Measurements from ENCODE around the gene AUTS2. TPM values are rescaled to one million over a fixed set of nuclear protein-coding genes. Genes with fewer than 3 reads are reported as not detected.

AUTS2 gene
- total RNA-seq, 2 donors from 2014 or later, result 2.9 to 7.9 TPM

DNA sequence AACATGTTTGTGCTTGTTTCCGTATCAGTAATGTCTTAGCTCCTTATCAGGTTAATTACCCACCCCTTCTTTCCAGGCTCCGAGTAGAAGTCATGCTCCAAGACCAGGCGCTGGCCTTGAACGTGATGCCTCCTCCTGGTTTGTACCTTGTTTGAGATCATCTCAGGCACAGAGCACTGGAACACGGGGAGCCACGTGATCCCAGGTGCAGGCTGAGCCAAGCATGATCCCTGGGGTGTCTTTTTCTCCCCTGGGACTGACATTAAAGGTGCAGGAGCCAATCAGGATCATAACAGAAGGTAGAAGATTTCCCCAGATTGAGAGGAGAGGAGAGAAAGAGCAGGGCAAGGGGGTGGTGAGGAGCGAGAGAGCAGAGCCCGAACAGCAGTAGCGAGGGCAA, 907.6 kb downstream of the AUTS2 start:
- no peaks in the 10 kb centered on the region for H3K9me3 Mint-ChIP-seq
- H3K4me3 Mint-ChIP-seq, result no peak overlapping the region
- H3K27ac Mint-ChIP-seq, result no peak overlapping the region
- H3K4me1 Mint-ChIP-seq (ENCODE audit: low read depth), result no peaks in the 10 kb centered on the region
- ATAC-seq (replicated peaks in 1 of 2), result no peak
- H3K36me3 Mint-ChIP-seq (ENCODE audit: insufficient read depth in 2 of 2), result no peaks in the 10 kb centered on the region
- H3K27me3 Mint-ChIP-seq (ENCODE audit: low read depth), result no peaks in the 10 kb centered on the region
- no peak for DNase-seq

DNA sequence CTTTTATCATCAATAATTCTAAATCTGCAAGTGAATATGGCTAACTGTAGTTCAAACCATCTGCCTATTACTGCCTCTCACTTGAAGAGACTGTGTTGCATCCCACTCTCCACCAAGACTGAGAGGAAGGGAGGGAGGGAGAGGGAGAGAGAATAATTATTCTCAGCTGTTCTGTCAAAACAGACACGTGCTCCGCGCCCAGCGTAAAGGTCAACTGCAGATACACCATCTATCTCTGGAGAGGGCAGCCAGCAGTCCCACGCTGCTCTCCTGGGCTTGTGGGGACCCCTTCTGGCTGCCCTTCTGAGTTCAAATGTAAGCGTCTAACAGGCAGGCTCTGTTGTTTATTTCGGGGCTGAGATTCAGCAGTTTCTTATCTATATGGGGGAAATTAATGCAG, 908.2 kb downstream of the AUTS2 start:
- H3K9me3 Mint-ChIP-seq, result no peaks in the 10 kb centered on the region
- peak in 1 of 2 donors; percentile 1 for DNase-seq
- H3K4me3 Mint-ChIP-seq, result no peak overlapping the region
- no peak for ATAC-seq (replicated peaks in 1 of 2)
- no peaks in the 10 kb centered on the region for H3K27me3 Mint-ChIP-seq (ENCODE audit: low read depth)
- H3K36me3 Mint-ChIP-seq (ENCODE audit: insufficient read depth in 2 of 2), result no peaks in the 10 kb centered on the region
- H3K27ac Mint-ChIP-seq, result no peak overlapping the region
- no peaks in the 10 kb centered on the region for H3K4me1 Mint-ChIP-seq (ENCODE audit: low read depth)

DNA sequence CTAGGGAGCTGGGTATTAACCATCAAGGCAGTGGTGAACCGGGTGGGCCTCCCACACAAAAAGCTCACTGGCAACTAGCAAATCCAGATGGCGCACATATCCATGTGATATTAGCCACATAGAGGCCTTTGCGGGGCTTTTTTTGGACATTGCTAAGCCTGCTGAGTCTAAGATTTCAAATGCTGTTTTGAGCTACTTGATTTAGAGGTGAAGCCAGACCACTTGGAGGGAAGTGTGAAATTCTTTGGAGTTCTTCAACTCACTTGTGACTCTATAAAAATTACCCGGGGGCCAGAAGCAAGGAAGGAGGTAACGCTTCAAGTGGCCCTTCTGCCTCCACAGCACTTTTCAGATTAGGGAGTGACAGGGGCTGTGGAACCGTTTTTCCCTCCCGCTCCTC, 913.9 kb downstream of the AUTS2 start:
- ATAC-seq (replicated peaks in 1 of 2) (no peak), DNase-seq (no peak)
- no peak overlapping the region for H3K27ac Mint-ChIP-seq

DNA sequence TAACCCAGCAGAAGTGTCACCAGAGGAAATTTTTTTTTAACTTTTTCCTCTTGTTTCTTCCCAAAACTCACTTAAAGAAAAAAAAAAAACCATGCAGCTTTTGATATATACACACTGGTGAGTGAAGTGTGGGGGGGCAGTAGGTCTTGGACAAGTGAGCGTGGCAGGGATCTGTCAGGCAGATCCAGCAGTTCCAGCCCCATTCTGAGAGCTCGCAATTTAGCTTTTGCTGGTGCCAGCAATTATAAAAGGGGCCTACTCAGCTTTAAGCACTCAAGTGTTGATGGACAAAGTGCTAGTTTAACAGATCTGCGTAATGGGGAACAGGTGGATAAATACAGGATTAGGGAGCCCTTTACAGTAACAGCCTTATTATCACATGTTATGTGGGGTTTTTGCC, 914.5 kb downstream of the AUTS2 start:
- ATAC-seq (replicated peaks in 1 of 2) (no peak), DNase-seq (no peak)
- no peaks in the 10 kb centered on the region for H3K4me1 Mint-ChIP-seq (ENCODE audit: low read depth)
- no peak overlapping the region for H3K27ac Mint-ChIP-seq
- H3K36me3 Mint-ChIP-seq (ENCODE audit: insufficient read depth in 2 of 2), result no peaks in the 10 kb centered on the region
- H3K27me3 Mint-ChIP-seq (ENCODE audit: low read depth), result no peaks in the 10 kb centered on the region
- H3K4me3 Mint-ChIP-seq, result no peak overlapping the region
- no peaks in the 10 kb centered on the region for H3K9me3 Mint-ChIP-seq

More for the DNA sequence above, 913.9 kb downstream of the AUTS2 start:
- no peaks in the 10 kb centered on the region for H3K36me3 Mint-ChIP-seq (ENCODE audit: insufficient read depth in 2 of 2)
- no peak overlapping the region for H3K4me3 Mint-ChIP-seq
- H3K27me3 Mint-ChIP-seq (ENCODE audit: low read depth), result no peaks in the 10 kb centered on the region
- H3K4me1 Mint-ChIP-seq (ENCODE audit: low read depth), result no peaks in the 10 kb centered on the region
- no peaks in the 10 kb centered on the region for H3K9me3 Mint-ChIP-seq

DNA sequence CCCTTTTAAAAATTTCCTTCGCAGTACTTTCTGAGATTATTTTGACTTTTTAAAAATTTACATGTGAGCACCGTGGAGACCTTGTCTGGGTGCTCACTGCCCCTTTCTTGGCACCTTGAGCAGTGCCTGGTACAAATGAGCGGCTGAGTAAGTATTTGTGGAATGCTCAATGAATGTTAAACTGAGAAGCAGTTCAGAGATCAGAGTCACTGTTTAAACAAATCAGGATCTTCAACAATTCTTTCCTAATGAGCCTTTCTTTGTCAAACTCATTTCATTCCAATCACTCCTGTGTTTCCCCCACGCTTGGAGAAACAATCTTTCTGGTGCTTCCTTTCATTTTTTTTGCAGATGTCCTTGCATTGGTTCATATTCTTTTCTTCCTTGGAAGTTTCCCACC, 922.3 kb downstream of the AUTS2 start:
- ATAC-seq (replicated peaks in 1 of 2), result no peak
- Mint-ChIP-seq H3K36me3 (ENCODE audit: insufficient read depth in 2 of 2) (no peaks in the 10 kb centered on the region), H3K9me3 (peaks cover 0 to 1% of the 10 kb centered on the region in 2 donors)

DNA sequence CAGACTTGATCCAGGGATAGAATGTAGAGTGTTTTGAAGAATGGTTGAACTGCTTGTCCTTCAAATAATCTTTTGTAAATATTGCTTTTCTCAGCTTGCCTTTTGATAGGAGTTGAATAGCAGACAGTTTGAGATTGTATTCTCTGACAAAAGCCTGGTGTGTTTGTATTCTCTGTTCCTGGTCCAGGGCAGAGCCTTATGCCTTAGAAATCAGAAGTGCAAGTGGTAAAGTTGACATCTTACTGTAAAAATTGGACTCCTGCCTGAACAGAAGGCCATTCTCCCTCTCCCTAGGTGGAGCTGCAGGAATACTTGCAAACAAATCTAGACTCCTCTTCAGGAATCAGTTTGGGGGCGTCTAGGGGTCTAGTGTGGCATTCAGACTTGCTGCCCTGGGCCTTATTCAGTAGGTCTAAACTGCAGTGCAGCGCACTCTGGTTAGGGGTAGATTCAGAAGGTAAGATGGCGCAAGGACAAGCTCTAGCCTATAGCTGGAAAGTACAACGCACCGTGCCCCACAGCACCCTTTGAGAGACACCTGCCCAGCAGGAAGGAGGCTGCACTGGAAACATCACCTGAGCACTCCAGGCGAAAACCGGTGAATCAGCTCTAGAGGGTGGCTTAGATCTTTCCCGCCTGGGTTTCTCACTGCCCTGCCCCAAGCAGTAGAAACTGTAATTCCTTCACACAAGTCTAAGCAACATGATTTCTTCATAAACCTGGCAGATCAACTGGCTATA, 925.1 kb downstream of the AUTS2 start:
- no peak for ATAC-seq (replicated peaks in 1 of 2)
- Mint-ChIP-seq H3K9me3 (peaks cover 0 to 1% of the 10 kb centered on the region in 2 donors), H3K4me3 (no peak overlapping the region), H3K36me3 (ENCODE audit: insufficient read depth in 2 of 2) (no peaks in the 10 kb centered on the region), H3K27me3 (ENCODE audit: low read depth) (peaks cover 6% of the 10 kb centered on the region), H3K4me1 (ENCODE audit: low read depth) (no peaks in the 10 kb centered on the region), H3K27ac (no peak overlapping the region)
- DNase-seq, result no peak

More for the DNA sequence above, 922.3 kb downstream of the AUTS2 start:
- Mint-ChIP-seq H3K4me1 (ENCODE audit: low read depth) (no peaks in the 10 kb centered on the region), H3K27me3 (ENCODE audit: low read depth) (no peaks in the 10 kb centered on the region), H3K27ac (no peak overlapping the region), H3K4me3 (no peak overlapping the region)
- DNase-seq, result no peak

DNA sequence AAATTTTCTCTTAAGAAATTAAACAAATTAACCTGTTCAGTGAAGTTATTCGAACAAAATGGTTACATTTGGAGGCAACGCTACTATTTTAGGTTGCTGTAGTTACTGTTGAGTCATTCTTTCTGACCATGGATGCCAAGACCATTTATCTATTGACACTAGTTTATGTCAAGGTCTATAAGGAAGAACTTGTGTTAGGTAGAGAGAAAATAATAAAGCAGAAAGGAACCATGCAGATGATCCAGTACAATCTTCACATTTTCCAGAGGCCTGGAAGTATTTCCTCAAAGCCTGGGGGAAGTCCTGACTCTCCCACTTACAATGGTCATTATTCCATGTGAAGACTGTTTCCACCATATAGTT, 925.7 kb downstream of the AUTS2 start:
- ATAC-seq (replicated peaks in 1 of 2) (no peak), DNase-seq (no peak)
- Mint-ChIP-seq H3K27ac (no peak overlapping the region), H3K27me3 (ENCODE audit: low read depth) (peaks cover 6% of the 10 kb centered on the region), H3K4me1 (ENCODE audit: low read depth) (no peaks in the 10 kb centered on the region), H3K9me3 (peaks cover 0 to 1% of the 10 kb centered on the region in 2 donors), H3K36me3 (ENCODE audit: insufficient read depth in 2 of 2) (no peaks in the 10 kb centered on the region), H3K4me3 (no peak overlapping the region)

DNA sequence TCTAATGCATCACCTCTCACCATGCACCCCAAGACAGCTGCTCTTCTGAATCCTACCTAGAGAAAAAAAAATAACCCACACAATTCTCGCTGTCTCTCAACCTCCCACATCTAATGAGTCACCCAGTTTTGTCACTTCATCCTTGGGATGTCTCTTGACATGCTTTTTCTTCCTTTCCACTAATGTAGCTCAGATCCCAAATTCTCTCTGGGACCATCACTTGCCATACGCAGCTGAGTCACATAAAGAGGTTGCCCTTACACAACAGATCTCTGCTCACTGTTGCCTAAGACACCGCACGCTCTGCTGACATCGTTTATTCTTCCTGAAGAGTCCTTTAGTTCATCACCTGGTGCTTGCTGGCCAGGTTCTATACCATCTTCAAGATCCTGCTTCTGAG, 927.7 kb downstream of the AUTS2 start:
- Mint-ChIP-seq H3K4me1 (ENCODE audit: low read depth) (no peaks in the 10 kb centered on the region), H3K4me3 (no peak overlapping the region), H3K27me3 (ENCODE audit: low read depth) (peaks cover 6% of the 10 kb centered on the region), H3K27ac (no peak overlapping the region), H3K36me3 (ENCODE audit: insufficient read depth in 2 of 2) (no peaks in the 10 kb centered on the region), H3K9me3 (peaks cover 1% of the 10 kb centered on the region in 2 donors)
- ATAC-seq (replicated peaks in 1 of 2), result no peak
- no peak for DNase-seq

DNA sequence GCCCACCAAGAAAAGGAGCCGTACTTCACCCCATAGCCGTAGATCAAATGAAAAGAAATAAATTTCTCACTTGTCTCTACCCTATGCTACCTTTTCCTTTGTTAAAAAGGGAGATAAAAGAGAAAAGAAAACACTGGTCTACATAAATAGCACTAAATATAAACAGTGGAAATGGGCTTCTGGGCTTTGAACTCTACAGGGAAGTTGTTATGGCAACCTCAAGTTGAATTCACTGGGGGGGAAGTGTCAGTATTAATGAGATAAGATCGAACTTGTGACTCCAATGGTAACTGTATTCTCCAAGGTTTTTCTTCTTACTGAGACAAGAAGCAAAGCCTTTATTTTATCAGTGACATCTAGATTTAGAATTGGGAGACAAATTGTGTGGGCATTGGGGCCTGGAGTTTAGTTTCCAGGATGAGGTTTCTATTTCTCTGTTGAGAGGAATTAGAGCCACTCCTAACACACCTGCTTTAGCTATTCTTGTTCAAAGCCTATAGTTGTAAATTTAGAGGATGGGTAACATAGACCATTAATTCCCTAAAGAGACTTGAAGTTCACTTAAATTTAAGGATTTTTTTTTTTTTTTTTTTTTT, 929.3 kb downstream of the AUTS2 start:
- Mint-ChIP-seq H3K4me1 (ENCODE audit: low read depth) (no peaks in the 10 kb centered on the region), H3K9me3 (peaks cover 1% of the 10 kb centered on the region in 2 donors), H3K27me3 (ENCODE audit: low read depth) (peaks cover 6% of the 10 kb centered on the region), H3K4me3 (no peak overlapping the region), H3K27ac (no peak overlapping the region), H3K36me3 (ENCODE audit: insufficient read depth in 2 of 2) (no peaks in the 10 kb centered on the region)
- no peak for ATAC-seq (replicated peaks in 1 of 2)
- no peak for DNase-seq

DNA sequence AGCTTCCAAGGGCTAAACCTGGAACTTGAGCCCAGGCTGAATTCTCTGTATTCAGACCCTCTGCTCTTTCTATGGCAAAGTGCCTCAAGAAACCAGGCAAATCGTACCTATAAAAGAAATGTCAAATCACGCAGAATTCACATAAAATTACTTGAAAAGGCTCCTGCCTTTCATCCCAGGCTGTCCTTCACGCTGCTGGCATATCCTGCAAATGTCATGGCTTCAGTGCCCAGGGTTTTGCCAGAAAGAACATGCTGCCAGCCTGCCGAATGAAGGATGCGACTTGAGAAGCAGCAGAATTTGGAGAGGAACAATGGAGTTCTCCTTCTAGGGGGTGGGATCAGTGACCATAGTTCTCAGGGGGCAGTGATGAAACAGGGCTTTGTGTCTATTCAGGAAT, 931.2 kb downstream of the AUTS2 start:
- H3K9me3 Mint-ChIP-seq, result peaks cover 1% of the 10 kb centered on the region in 2 donors
- ATAC-seq (replicated peaks in 1 of 2), result no peak
- DNase-seq, result no peak
- H3K4me1 Mint-ChIP-seq (ENCODE audit: low read depth), result no peaks in the 10 kb centered on the region
- peaks cover 6% of the 10 kb centered on the region for H3K27me3 Mint-ChIP-seq (ENCODE audit: low read depth)
- H3K4me3 Mint-ChIP-seq, result no peak overlapping the region
- no peaks in the 10 kb centered on the region for H3K36me3 Mint-ChIP-seq (ENCODE audit: insufficient read depth in 2 of 2)
- no peak overlapping the region for H3K27ac Mint-ChIP-seq

DNA sequence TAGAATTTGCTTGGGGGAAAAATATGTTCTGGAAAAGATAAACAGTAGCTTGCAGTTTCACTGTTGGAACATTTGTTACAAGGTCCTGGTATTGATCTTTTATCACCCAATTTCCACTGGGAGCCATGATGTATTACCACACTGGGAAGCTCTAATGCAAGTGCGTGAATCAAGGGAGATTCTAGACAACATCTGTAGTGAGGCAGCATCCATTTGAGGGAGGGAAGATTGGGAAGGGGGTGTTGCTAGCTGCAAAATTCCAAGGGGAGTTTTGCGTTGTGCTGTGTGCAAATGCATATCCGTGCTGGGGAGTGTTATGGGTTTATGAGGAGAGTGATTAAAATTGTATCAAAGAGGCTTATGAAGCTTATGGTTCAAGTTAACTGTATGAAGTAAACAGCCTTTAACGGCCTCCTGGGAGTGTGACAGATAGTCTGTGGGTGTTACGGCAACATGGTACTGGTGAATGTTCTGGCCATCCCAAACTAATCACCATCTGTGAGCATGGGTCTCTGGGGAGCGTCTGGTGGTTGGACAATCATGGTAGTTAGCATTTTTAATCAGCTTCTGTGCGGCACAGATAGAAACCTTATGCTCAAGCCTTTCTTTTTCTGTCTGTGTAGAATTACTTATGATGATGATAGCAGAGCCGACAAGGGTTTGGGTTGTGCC, 931.8 kb downstream of the AUTS2 start:
- Mint-ChIP-seq H3K27ac (no peak overlapping the region), H3K27me3 (ENCODE audit: low read depth) (peaks cover 6% of the 10 kb centered on the region)

DNA sequence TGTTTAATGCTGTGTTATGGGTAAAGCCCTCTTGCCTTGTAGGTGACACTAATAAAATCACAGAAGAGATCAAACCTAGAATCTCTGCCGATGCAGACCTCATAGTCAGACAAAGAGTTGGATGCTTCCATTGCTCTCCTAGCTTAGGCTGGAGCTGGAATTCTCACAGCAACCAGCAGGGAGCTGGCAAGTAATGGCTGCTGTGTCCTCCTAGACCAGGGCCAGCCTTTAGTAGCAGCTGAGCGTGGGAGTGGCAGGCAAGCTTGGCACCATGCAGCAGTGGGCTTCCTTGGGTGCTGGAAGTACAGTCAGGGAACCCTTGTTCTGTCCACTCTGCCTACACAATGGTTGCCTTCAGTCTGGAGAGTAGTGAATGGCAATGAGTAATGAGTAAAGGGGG, 935.3 kb downstream of the AUTS2 start:
- ATAC-seq (replicated peaks in 1 of 2) (no peak), DNase-seq (no peak)
- H3K27me3 Mint-ChIP-seq (ENCODE audit: low read depth), result no peaks in the 10 kb centered on the region
- H3K4me1 Mint-ChIP-seq (ENCODE audit: low read depth), result no peaks in the 10 kb centered on the region
- no peaks in the 10 kb centered on the region for H3K36me3 Mint-ChIP-seq (ENCODE audit: insufficient read depth in 2 of 2)
- no peak overlapping the region for H3K4me3 Mint-ChIP-seq
- H3K9me3 Mint-ChIP-seq, result peaks cover 0 to 1% of the 10 kb centered on the region in 2 donors
- no peak overlapping the region for H3K27ac Mint-ChIP-seq

More for the DNA sequence above, 931.8 kb downstream of the AUTS2 start:
- Mint-ChIP-seq H3K36me3 (ENCODE audit: insufficient read depth in 2 of 2) (no peaks in the 10 kb centered on the region), H3K9me3 (peaks cover 1% of the 10 kb centered on the region in 2 donors), H3K4me1 (ENCODE audit: low read depth) (no peaks in the 10 kb centered on the region), H3K4me3 (no peak overlapping the region)
- no peak for DNase-seq
- no peak for ATAC-seq (replicated peaks in 1 of 2)

DNA sequence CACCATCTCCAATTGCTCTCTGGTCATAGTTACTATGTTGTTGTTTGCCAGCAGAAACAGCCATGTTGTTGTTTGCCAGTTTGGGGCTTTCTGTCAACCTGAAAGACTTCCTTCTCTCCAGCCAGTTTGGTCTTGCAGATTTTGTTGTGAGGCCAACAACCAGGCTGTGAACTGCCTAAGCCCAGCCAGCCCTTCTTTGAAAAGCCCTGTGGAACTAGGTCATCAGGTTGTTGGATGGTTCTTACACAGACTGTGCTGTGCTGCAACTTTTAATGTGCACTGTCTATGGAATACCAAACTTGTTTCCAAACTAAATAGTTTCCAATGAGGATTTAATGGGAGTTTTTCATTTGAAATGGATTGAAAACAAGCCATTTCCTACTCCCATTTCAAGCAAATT, 940.9 kb downstream of the AUTS2 start:
- no peak overlapping the region for H3K4me3 Mint-ChIP-seq
- DNase-seq, result no peak
- no peak for ATAC-seq (replicated peaks in 1 of 2)
- peaks cover 7% of the 10 kb centered on the region for H3K27me3 Mint-ChIP-seq (ENCODE audit: low read depth)
- H3K9me3 Mint-ChIP-seq, result no peaks in the 10 kb centered on the region
- H3K36me3 Mint-ChIP-seq (ENCODE audit: insufficient read depth in 2 of 2), result no peaks in the 10 kb centered on the region
- H3K4me1 Mint-ChIP-seq (ENCODE audit: low read depth), result no peaks in the 10 kb centered on the region
- no peak overlapping the region for H3K27ac Mint-ChIP-seq

All from activated T-cell treated with anti-CD3 and anti-CD28 coated beads, Interleukin-2, amount 50 U/mL, for 72 hours (primary cell).